NCI-H146 treated with DMSO at 0.1 percent for 48 hours (cell line): ENCODE measurements around the gene PTPRC.

Experiments
- DNase-seq: peaks from one replicate; lab custom pipeline; 2025; ENCODE audit not compliant: unreplicated experiment; lab: John Stamatoyannopoulos, UW

Gene PTPRC

DNA sequence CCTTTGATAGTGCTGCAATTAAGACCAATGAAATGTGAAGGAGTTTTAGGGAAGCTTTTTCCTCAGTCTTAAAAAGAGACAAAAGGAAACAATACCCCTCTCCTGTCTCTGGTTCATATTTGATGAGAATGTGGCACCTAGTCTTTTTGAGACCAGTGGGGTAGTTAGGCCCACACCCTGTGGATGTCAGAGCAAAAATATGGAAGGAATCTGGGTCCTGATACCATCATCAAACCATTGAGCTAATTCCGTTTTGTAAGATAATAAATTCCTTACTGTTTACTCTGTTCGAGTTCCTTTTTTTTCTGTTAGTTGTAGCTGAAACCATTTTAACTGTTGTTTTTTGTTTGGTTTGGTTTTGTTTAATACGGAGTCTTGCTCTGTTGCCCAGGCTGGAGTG, 33.3 kb downstream of the PTPRC start:
- DNase-seq, result no peak

DNA sequence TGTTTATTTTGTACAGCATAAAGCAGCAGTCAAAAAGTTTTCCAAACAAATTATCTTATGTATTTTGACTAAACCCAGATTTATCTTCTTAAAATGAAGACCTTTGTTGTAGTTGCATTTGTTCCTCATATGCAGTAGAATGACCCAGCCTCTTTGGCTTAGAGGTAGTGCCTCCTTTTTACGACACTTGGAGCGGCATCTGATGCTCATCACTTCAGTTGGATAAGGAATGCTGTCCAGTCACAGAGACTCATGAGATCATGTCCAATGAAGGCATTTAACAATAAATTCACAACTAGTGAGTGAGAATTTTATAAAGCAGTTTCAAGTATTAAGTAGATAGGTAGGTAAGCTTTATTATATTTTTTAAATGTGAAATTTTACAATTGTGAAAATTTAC, 35.2 kb downstream of the PTPRC start:
- DNase-seq, result no peak

DNA sequence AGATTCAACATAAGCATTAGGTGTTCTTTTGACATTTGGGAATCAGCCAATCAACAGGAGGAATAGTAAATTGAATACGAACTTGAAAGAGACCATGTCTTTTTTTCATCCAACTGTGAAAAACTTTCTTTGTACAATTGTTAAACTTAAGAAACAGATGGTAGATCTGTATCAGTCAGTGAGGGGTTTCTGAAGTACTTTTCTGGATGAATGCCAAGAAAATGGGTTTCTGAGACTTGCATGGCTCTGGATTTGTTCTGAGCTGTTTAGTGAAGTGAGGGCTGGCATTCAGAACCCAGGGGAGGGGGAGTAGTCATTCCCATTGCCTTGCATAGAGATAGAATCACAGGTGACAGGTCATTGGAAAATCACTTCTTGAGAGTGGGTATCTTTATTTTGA, 37.4 kb downstream of the PTPRC start:
- no peak for DNase-seq

DNA sequence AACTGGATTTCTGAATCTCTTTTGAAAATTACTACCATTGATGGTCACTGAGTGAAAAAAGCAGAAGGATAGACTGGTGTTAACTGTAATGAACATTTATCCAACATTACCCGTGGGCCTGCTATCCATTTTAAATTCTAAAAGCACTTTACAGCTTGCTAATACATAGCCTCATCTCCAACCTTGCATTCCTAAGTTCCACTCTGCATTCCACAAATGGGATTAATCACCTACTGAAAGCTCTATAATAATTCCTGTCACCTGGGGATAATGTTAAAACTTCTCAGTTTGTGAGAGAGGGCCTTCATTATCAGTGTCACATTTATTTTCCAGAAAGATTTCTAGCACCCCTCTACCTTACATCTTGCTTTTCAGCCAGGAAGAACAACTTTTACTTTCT, 38.2 kb downstream of the PTPRC start:
- no peak for DNase-seq

DNA sequence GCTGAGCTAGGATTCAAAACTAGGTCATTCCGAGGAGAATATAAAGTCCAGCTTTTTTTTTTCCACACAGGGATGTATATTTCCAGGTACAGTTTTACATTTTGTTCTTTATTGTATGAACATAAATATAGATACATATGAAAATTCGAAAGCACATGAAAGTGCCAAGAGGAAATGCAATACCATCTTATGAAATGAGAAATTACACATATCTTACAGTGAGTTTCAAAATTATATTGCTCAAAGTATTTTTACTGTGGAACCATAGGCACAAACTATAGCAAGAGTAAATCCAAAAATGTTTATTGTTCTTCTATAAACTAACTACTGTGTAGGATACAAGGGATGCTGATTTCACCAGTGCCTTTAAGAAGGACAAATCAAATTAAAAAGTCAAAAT, 39.0 kb downstream of the PTPRC start:
- no peak for DNase-seq

DNA sequence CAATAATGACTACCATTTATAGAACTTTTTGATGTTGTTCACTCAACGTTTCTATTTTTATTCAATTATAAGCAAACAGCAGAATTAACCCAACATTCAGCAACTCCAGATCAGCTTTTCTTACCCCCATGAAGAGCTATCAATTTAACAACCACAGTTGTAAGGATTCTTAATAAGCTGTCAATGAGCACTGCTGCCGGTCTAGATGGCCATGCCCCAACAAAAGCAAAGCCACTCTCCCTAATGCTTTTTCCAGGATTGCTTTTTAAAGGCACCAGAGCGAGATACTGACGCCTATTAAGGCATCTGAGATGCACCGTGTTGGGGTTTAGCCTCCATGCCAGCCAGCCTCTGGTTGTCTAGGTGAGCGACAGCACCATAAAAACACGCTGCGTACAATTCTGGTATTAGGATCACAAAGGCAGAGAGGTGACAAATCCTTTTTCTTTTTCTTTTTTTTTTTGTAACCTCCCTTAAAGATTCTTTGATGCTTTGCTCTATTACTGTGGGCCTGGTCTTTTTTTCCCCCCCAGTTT, 39.5 kb downstream of the PTPRC start:
- no peak for DNase-seq

DNA sequence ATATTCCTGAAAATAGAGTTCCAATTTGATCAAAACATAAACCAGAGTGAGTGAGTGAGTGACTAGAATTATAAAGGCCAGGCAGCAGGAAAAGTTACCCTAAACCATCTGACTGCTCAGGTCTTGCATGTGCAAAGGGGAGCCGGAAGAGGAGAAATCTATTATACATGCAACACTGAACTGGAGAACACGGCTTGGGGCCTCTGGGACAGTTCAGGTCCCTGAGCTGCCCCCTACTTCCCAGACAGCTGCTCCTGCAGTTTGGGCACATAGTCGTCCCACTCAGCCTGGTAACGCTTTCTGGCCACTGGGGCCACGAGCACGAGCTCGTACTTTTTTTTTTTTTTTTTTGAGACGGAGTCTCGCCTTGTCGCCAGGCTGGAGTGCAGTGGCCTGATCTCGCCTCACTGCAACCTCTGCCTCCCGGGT, 40.1 kb downstream of the PTPRC start:
- no peak for DNase-seq

DNA sequence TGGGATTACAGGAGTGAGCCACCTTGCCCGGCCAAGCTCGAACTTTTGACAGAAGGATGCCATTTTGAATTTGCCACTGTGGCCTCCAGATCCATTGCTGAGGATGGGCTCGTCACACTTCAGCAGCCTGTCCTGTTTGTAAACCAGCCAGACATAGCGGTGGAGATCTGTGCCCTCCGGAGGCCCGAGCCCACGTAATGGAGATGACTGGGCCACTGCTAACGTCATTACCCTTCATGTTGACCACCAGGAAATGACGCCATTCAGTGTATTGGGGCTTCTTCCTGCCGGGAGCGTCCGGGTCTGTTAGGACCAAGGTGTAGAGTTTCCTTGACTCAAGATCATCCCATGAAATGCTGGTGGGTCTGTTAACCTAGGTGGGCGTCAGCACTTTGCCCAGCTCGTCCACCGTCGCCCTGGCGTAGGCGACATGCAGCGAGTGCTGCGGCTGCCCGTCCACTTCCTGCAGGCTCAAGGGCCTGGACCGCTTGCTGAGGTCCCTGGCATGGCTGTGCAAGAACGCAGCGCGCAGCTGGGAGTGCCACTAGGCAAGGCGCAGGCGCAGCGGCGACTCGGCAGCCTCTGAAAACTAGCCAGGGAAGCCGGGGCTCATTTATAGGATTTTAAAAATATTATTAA, 40.8 kb downstream of the PTPRC start:
- no peak for DNase-seq

DNA sequence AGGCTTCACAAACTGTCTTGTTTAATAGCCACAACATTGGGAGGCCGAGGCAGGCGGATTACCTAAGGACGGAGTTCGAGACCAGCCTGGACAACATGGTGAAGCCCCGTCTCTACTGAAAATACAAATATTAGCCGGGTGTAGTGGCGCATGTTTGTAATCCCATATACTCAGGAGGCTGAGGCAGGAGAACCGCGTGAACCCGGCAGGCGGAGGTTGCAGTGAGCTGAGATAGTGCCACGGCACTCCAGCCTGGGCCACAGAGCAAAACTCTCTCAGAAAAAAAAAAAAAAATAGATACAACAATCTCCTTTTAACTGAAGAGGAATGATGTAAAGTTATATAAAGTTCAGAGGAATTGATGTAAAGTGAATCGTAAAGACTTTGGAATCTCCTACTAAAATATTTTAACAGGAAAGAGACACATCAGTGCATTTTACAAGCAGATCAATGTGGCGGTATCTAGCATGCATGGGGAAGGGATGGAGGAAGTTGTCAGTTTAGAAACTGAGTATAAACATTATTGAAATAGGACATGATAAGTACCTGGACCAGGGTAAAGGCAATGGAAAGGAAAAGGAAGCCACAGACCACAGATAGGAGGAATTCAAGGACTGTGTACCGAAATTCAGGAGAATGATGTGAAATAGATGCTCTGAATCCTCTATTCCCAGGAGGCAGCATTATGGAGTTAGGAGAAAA, 41.5 kb downstream of the PTPRC start:
- no peak for DNase-seq

DNA sequence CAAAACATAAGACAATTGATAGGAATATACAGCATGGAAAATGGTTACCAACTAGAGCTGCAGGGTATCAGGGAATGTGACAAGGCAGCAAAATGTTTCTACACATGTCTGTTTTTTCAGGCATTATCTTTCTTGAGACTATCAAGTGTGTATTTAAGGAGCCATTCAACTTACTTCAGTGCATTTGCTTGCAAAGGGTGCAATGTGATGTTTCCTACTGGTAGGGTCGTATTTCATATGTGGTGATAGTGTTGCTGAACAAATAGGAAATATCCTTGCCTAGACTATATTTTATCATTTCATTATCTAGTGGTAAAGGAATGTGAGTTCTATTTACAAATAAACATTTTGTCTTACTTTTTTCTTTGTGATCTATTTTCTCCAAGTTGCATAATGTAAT, 42.4 kb downstream of the PTPRC start:
- no peak for DNase-seq

DNA sequence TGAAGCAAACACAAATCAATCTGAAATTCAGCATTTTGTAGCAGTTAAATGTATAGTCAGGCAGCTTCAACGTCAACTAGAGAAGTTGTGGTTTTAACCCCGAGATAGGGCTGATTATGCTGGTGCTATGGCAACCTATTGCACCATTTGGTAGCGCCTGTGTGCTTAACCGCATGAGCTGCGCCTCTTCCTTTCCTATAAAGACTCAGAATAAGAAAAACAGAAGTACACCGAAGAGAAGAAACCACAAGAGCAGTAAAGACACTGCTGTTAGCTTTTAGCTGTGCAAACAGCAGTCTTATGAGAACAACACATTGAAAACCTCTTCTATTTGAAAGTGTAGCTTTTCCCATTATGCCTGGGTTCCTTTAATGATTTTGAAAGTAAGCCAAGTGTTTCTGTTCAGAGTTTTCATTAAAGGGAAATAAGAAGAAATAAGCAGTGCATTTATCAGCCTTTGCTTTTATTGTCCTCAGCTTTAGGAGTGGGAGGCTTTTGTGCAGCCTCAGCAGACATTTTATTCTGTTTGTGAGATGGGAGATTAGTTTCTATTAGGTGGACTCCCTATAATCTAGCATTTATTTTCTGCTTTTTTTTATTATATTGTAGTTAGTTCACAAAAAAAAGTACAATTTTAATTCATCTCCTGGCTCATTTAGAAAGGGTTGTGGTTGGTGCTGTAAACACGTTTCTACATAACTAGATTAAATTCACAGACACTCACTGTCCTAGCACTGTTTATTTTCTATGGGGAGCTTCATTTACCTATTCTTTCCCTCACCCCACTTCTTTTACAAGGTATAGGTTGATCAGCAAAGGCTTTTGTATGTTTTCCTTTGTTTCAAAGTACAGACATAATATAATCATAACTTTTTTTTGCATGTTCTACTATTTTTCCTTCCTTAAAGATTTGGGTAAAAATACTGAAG, 43.3 kb downstream of the PTPRC start:
- DNase-seq, result no peak

DNA sequence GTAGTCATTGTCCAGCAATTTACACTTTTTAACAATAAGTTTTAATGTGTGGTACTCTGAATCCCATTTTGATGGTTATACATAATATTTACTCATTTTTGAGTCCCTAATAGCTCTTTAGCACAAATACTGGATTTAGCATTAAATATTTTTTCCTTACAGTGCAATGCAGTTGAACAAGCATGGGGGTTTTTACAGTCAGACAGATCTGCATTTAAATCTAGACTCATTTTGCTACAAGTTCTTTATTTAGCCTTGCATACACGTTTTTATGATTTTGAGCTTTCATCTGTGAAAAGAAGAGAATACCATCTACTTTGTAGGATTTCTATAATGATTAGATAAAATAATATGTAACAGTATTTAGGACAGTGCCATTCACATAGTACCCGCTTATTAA, 44.0 kb downstream of the PTPRC start:
- DNase-seq, result no peak

DNA sequence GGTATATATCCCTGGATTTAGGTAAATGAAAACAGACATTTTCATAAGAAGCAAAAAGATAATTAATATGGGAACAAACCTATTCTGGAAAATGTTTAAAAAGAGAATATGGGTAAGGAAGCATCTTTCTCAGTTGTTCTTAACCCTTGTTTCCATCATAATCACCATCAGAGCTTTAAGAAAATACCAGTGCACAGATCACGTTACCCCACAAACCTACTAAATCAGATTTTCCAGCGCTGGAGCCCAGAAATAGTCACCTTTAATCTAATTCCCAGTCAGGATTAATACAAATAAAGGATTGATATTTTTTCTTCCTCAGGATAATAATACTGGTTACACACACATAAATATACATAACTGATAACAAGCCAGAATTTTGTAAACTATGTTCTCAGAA, 44.6 kb downstream of the PTPRC start:
- DNase-seq, result no peak

DNA sequence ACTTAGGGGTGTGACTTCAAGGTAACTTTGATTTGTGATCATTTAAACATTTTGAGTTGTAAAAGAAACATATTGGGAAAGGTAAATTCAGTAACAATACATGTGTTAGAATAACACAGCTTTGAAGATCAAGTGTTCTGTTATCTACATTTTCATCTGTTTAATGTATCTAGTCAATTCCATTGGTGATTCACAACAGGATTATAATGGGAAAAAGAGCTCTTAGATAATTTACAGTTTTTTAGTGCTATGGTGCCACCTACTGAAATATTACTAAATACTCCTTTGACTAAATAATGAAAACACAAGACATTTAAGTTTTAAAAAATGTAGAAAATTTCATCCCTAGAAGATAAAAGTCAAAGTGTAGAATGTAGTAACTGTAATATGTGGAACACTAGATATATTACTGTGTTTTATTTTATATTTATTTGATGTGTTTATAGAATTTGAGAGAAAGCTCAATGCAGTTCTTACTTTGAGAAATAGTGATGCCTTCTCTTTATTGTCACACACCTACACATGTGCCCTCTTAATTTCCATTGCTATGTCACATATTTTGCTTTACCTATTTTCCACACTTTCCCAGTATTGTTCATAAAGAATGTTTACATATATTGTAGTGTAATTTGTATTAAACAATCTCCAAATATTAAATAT, 47.4 kb downstream of the PTPRC start:
- DNase-seq, result no peak

DNA sequence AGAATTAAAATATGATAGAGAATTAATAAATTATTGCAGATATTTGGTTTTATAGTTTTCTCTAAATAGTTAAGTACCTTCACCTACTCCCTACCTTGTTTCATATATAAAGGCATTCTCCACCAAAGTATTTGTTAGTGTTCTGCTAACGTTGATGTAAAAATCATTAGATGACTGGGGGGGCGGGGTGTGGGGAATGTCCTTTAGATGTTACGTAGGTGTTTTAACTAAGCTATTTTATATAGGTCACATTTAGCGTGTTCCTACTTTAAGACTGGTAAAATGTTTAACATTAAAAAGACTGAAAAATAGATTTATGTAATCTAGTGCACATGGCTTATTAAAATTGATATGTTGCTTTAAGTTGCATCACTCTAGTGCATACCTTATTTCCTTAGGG, 48.6 kb downstream of the PTPRC start:
- no peak for DNase-seq

DNA sequence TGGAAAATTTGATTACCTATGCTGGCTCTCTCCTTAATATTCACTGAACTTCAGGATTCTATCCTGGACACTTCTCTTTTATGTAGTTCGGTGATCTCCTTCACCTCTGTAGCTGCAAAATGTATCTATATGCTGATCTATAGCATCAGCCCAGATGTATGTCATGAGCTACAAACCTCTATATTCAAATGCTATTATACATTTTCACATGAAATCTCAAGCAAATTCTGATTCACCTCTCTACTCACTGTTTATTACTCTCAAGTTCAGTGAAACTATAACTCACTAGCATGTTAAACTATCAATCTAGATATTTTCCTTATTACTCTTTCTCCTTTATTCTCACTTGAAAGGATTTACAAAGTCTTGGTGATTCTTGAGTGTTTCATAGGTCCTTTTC, 52.2 kb downstream of the PTPRC start:
- no peak for DNase-seq

DNA sequence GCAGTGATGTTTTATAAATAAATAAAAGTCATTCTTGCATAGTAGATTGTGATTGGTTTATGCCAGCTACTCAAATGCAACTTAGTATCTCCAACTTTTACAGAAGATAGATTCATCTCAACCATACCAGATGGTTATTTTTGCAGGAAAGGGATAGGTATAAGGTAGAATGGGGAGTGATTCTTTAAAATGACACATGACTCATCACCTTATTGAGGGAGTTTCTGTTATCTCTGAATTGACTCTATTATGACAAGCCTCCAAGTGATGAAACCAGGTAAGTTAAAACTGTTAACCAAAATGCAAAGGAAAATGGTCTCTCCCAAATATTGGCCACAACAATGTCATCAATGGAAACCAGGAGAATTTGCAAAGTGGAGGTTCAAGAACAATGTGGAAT, 54.5 kb downstream of the PTPRC start:
- no peak for DNase-seq

DNA sequence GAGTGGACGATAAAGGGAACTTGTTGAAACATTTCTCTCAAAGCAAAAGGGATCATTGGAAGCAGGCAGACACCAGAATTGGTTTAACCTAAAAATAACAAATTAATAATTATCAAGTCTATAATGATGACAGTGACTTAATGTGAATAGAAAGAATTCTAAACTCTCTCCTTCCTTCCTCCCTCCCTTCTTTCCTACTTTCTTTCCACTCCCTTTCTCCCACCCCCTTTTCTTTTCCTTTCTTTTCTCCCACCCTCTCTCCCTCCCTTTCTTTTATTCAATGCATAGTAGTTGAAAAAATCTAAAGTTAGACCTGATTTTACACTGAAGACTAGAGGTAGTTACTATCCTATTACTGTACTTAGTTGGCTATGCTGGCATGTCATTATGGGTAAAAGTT, 55.7 kb downstream of the PTPRC start:
- DNase-seq, result no peak

DNA sequence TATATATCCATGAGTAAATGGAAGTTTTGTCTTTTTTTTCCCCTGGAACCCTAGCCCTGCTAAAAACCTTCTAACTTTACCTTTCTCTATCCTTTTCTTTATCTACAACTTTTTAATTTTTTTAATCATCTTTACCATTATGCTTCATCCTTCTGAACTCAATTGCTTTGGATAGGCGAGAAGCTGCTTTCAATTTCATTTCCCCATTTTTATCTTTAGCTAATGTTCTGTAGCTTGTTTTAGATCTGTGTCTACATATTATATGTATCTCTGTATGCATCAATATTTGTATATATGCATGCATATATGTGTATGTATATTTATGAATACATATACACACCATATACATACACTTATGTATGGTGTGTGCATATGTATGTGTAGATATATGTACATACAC, 57.4 kb downstream of the PTPRC start:
- DNase-seq, result no peak

DNA sequence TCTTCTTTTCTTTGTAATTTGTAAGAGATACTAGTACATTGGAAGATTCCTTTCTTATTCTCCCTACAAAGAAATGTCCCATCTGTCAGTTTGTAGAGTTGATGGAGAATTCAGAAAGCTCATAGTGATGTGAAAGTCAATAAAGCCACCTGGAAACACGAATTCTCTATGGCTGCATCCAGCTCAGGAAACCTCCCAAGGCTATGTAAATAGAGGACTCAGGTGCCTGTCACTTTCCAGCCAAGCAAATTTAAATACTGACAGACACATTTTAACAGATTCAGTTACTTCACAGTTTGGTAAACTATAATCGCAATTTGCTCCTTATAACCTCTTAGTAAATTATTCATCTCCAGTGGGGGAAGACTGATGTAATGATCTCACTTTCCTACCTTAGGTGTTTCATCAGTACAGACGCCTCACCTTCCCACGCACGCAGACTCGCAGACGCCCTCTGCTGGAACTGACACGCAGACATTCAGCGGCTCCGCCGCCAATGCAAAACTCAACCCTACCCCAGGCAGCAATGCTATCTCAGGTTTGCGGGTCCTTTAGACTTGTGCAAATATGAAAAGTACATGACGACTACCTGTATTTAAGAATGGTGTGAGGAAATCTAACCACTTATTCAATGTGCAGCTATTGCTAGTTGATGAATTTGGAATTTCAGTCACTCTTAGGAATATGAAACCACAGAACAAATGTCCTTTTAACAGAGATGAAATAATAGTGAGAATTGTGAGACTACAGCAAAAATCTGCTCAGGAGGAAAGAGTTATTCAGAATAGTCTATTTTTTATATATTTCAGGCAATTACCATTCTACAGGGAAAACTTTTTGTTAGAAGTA, 60.6 kb downstream of the PTPRC start:
- peak; percentile 50 for DNase-seq
